Limb (tissue), 2 donors: ENCODE data around the gene KMT5B.
A peak's percentile ranks its signal among the peaks of the same experiment; 100 is the strongest.

ENCODE experiments used
- DNase-seq, 2 donors: peaks; one replicate each; pipeline ENCODE4 v3.0.0-alpha.2; 2016; ENCODE audit errors: extremely low spot score in 2 of 2

KMT5B gene

GRCh38 chr11:68120273-68121066 is 92.6 kb downstream of the KMT5B start:
- DNase-seq, result peak in 1 of 2 donors; percentile 81

GRCh38 chr11:68118706-68119448 is 94.2 kb downstream of the KMT5B start:
- DNase-seq, result no peak

GRCh38 chr11:68117853-68118470 is 95.1 kb downstream of the KMT5B start:
- DNase-seq, result no peak

GRCh38 chr11:68116974-68117373 is 96.1 kb downstream of the KMT5B start:
- no peak for DNase-seq

DNA sequence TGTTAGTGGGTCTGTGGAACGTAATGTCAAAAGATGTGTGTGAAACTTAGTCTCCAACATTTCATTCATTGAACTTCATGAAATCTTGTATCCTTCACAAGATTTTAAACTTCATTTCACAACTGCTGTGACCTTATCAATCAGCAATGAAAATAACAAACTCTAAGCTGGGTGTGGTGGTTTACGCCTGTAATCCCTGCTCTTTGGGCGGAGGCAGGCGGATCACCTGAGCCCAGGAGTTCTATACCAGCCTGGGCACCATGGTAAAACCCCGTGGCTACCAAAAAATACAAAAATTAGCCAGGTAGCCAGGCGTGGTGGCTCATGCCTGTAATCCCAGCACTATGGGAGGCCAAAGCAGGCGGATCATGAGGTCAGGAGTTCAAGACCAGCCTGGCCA is 97.0 kb downstream of the KMT5B start:
- no peak for DNase-seq

DNA sequence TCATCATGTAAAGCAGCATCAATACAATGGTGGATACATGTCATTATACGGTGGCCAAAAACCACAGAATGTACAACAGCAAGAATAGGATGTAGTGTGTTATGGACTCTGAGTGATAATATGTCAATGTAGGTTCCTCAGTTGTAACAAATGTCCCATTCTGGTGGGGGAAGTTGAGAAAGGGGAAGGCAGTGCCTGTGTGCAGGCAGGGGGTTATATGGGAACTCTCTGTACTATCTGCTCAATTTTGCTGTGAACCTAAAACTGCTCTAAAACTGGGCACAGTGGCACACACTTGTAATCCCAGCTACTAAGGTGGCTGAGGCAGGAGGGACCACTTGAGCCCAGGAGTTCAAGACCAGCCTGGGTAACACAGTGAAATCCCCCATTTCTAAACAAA is 97.8 kb downstream of the KMT5B start:
- DNase-seq, result no peak

- DNase-seq, result no peak
Observed at GRCh38 chr11:68113986-68114385, 99.1 kb downstream of the KMT5B start.

DNA sequence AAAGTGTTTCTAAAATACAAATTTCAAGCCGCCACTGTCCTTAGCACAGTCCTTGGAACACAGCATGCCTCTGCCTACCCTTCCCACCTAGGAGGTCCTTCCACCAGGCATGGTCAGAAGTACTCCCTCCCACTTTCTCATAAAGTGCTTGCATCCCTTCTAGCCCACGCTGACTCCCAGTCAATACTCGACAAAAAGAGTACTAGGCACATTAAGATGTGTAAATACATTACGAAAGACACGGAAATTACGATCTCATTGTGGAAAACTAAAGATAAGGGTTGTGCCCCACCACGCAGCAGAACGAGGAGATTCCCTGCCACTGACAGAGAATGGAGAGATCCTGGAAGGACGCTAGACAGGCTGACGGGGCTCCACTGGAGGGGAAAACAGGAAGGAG is 105.4 kb downstream of the KMT5B start:
- no peak for DNase-seq

DNA sequence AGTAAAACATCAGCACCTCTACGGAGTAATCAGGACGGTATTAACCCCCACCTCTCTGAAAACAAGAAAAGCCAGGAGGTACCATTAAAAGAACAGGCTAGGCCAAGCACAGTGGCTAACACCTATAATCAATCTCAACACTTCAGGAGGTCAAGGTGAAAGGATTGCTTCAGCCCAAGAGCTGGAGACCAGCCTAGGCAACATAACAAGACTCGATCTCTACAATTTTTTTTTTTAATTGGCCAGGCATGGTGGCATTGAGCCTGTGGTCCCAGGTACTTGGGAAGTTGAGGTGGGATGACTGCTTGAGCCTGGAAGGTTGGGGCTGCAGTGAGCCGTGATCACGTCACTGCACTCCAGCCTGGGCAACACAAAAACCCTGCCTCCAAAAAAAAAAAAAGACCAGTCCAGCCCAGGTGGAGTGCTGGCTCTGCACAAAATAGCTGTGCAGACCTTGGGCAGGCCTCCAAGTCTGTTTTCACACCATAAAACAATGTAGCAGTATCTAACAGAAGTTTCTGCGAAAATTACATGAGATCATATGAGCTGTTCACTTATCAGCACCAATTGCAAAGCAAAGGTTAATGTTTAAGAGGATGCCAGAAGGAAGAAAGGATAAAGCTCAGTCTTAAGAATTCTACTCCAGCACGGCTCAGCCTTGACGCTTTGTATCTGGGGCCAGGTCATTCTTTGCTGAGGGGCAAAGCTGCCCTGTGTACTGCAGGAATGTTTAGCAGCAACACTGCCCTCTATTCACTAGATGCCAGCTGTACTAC is 106.7 kb downstream of the KMT5B start:
- DNase-seq, result no peak
